ENCODE results near the gene CAVIN2.

- TF ChIP-seq CTCF (IDR thresholded peaks at IDR 0.05), result no peak
- TF ChIP-seq POLR2A (IDR thresholded peaks at IDR 0.05), result no peak
These were observed 57.1 kb downstream of the CAVIN2 start for GRCh38 chr2:191789796-191790195.
